Measurements from ENCODE around the gene AKR1B1.

AKR1B1 gene

GRCh38 chr7:134444961-134445315, 14.0 kb downstream of the AKR1B1 start:
- no peak for DNase-seq (ENCODE audit: low read depth)

DNA sequence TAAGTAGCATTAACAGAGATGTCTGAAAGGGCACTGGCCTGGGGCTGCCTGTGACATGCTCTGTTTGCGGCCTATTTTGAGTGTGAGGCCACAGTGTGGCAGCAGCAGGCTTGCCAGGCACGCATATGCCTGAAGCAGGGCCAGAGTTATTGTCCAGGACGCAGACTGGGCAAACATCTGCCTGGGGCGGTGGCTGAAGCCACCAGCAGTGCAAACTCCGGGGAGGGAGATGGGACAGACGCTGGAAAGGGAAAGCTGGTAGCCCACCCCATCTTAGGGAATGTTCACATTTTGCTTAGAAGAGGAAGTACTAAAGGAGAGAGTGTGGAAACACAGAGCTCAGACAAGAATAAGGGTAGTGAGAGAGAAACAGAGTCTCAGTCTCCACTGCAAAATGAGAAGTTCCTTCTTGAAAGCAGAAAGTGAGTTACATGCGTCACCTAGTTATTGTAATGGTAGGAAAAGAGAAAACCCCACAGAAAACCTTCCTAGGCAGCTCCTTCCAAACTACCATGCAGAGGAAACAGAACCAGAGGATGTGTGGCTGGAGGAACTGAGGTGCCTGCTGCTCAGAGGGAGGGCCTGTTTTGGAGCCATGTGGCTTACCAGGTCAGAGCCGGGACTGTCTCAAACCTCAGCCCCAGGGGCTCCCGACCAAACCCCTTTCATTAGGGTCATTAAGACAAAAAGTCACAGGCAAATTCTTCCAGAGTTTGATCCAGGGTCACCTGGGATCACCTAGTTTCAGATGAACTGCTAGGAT, 14.5 kb downstream of the AKR1B1 start:
- H3K4me3 ChIP-seq (ENCODE audit: low read depth, low read length) = no peak overlapping the region
- in situ Hi-C loops (cut with HindIII; ENCODE audit: low sequenced_read_pairs) = no loop called here
- TF ChIP-seq, protein P1, sequence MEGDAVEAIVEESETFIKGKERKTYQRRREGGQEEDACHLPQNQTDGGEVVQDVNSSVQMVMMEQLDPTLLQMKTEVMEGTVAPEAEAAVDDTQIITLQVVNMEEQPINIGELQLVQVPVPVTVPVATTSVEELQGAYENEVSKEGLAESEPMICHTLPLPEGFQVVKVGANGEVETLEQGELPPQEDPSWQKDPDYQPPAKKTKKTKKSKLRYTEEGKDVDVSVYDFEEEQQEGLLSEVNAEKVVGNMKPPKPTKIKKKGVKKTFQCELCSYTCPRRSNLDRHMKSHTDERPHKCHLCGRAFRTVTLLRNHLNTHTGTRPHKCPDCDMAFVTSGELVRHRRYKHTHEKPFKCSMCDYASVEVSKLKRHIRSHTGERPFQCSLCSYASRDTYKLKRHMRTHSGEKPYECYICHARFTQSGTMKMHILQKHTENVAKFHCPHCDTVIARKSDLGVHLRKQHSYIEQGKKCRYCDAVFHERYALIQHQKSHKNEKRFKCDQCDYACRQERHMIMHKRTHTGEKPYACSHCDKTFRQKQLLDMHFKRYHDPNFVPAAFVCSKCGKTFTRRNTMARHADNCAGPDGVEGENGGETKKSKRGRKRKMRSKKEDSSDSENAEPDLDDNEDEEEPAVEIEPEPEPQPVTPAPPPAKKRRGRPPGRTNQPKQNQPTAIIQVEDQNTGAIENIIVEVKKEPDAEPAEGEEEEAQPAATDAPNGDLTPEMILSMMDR (IDR thresholded peaks at IDR 0.05; ENCODE audit: low read depth, low read length, missing control alignments) = no peak
- no peak for DNase-seq (ENCODE audit: low read depth)

More at GRCh38 chr7:134444961-134445315, 14.0 kb downstream of the AKR1B1 start:
- in situ Hi-C loops (cut with HindIII; ENCODE audit: low sequenced_read_pairs) = no loop called here
- TF ChIP-seq, protein P1 (IDR thresholded peaks at IDR 0.05; ENCODE audit: low read depth, low read length, missing control alignments) = no peak
- no peak overlapping the region for H3K4me3 ChIP-seq (ENCODE audit: low read depth, low read length)

GRCh38 chr7:134443396-134444070, 15.4 kb downstream of the AKR1B1 start:
- DNase-seq (ENCODE audit: low read depth) = no peak
- in situ Hi-C loops (cut with HindIII; ENCODE audit: low sequenced_read_pairs) = no loop called here
- TF ChIP-seq, protein P1 (IDR thresholded peaks at IDR 0.05; ENCODE audit: low read depth, low read length, missing control alignments) = no peak
- H3K4me3 ChIP-seq (ENCODE audit: low read depth, low read length) = no peak overlapping the region

DNA sequence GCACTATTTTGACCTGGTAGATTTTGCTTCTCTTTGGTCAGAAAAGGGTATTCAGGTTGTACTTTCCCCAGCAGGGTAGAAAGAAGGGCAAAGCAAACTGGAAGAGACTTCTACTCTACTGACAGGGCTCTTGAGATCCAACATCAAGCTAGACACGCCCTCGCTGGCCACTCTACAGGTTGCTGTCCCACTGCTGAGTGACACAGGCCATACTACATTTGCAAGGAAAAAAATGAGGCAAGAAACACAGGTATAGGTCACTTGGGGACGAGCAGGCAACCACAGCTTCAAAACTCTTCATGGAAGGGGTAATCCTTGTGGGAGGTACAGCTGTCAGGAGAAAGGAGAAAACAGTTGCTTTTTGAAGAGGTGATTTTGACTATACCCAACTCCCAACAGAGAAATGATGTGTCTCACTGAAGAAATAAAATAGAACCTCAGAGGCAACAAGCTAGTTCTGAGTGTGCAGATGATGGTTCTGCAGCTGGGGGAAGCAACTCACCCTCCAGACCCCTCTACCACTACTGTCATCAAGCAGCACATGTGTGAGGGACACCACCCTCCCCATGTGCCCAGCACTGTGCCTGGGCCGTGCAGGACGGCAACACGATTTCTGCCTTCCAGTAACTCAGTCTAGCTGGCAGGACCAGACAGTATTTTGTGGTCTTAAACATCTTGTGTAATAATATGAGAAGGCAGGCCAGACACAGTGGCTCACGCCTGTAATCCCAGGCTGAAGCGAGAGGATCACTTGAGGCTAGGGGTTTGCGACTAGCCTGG, 16.3 kb downstream of the AKR1B1 start:
- in situ Hi-C loops (cut with HindIII; ENCODE audit: low sequenced_read_pairs) = no loop called here
- no peak for DNase-seq (ENCODE audit: low read depth)
- TF ChIP-seq, protein P1 (IDR thresholded peaks at IDR 0.05; ENCODE audit: low read depth, low read length, missing control alignments) = no peak
- H3K4me3 ChIP-seq (ENCODE audit: low read depth, low read length) = no peak overlapping the region

- TF ChIP-seq, protein P1 (IDR thresholded peaks at IDR 0.05; ENCODE audit: low read depth, low read length, missing control alignments) = no peak
- H3K4me3 ChIP-seq (ENCODE audit: low read depth, low read length) = no peak overlapping the region
- in situ Hi-C loops (cut with HindIII; ENCODE audit: low sequenced_read_pairs) = no loop called here
- no peak for DNase-seq (ENCODE audit: low read depth)
These were observed 17.6 kb downstream of the AKR1B1 start for GRCh38 chr7:134441264-134441663.

DNA sequence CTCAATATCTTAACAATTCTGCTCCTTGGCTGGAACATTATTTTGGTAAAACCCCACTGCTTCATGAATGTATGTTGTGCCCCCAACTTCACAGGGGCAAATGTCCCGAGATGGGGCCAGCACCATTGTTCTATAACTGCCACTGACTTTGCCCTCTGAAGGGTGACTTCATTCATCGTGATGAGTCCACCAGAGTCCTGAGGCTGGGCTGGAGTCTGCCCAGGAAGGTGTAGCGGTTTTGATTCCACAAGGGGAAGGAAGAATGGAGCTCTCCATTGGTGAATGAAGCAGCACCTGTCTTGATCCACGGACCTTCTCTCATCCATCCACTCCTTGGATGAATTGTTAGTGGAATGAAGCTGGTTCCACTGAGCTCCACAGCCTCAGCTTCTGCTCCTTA, 18.4 kb downstream of the AKR1B1 start:
- in situ Hi-C loops (cut with HindIII; ENCODE audit: low sequenced_read_pairs) = no loop called here
- no peak for DNase-seq (ENCODE audit: low read depth)
- no peak overlapping the region for H3K4me3 ChIP-seq (ENCODE audit: low read depth, low read length)
- TF ChIP-seq, protein P1 (IDR thresholded peaks at IDR 0.05; ENCODE audit: low read depth, low read length, missing control alignments) = no peak
